ENCODE data around the gene MT1B. TPM values are rescaled to one million over a fixed set of nuclear protein-coding genes. Genes with fewer than 3 reads are reported as not detected.

MT1B gene
- total and polyA plus RNA-seq, 2 of the 13 experiments (the other 11 are each of a cell fraction or from before 2014, with no cell fraction given): 0.89 TPM; not detected in 1

DNA sequence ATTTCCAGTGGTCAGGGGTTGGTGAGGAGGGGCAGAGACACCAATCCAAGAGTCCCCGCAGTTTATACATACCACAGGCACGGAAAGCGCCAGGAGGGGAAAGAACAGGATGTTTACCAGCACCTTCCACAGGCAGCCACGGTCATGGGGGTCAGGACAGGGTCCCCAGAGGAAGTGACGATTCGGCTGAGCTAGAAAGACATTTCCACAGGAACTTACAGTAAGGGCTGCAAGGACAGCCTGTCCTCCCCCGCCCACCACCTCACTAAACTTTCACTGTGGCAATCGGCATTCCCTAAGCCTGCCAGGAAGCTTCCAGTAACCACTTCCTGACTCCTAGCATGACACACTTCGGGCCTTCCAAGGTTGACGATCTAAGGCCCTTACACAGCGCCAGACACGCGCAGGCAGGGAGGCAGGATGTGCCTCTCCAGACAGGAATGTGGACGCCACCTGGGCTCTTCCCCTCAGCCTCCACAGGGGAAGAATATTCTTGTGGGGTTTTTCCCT is 44.5 kb upstream of the MT1B start (continued):
- TF ChIP-seq, protein P1, sequence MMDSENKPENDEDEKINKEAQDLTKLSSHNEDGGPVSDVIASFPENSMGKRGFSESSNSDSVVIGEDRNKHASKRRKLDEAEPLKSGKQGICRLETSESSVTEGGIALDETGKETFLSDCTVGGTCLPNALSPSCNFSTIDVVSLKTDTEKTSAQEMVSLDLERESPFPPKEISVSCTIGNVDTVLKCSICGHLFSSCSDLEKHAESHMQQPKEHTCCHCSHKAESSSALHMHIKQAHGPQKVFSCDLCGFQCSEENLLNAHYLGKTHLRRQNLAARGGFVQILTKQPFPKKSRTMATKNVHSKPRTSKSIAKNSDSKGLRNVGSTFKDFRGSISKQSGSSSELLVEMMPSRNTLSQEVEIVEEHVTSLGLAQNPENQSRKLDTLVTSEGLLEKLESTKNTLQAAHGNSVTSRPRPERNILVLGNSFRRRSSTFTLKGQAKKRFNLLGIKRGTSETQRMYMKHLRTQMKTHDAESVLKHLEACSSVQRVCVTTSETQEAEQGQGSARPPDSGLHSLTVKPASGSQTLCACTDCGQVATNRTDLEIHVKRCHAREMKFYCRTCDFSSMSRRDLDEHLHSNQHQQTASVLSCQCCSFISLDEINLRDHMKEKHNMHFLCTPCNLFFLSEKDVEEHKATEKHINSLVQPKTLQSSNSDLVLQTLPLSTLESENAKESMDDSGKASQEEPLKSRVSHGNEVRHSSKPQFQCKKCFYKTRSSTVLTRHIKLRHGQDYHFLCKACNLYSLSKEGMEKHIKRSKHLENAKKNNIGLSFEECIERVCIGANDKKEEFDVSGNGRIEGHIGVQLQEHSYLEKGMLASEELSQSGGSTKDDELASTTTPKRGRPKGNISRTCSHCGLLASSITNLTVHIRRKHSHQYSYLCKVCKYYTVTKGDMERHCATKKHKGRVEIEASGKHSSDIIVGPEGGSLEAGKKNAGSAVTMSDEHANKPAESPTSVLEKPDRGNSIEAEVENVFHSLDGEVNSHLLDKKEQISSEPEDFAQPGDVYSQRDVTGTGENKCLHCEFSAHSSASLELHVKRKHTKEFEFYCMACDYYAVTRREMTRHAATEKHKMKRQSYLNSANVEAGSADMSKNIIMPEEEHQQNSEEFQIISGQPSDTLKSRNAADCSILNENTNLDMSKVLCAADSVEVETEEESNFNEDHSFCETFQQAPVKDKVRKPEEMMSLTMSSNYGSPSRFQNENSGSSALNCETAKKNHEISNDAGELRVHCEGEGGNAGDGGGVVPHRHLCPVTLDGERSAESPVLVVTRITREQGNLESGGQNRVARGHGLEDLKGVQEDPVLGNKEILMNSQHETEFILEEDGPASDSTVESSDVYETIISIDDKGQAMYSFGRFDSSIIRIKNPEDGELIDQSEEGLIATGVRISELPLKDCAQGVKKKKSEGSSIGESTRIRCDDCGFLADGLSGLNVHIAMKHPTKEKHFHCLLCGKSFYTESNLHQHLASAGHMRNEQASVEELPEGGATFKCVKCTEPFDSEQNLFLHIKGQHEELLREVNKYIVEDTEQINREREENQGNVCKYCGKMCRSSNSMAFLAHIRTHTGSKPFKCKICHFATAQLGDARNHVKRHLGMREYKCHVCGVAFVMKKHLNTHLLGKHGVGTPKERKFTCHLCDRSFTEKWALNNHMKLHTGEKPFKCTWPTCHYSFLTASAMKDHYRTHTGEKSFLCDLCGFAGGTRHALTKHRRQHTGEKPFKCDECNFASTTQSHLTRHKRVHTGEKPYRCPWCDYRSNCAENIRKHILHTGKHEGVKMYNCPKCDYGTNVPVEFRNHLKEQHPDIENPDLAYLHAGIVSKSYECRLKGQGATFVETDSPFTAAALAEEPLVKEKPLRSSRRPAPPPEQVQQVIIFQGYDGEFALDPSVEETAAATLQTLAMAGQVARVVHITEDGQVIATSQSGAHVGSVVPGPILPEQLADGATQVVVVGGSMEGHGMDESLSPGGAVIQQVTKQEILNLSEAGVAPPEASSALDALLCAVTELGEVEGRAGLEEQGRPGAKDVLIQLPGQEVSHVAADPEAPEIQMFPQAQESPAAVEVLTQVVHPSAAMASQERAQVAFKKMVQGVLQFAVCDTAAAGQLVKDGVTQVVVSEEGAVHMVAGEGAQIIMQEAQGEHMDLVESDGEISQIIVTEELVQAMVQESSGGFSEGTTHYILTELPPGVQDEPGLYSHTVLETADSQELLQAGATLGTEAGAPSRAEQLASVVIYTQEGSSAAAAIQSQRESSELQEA (CRISPR knock-in tag; IDR thresholded peaks at IDR 0.05; ENCODE audit: not compliant biosample characterization): peak; percentile 41
- TF ChIP-seq, protein P2, sequence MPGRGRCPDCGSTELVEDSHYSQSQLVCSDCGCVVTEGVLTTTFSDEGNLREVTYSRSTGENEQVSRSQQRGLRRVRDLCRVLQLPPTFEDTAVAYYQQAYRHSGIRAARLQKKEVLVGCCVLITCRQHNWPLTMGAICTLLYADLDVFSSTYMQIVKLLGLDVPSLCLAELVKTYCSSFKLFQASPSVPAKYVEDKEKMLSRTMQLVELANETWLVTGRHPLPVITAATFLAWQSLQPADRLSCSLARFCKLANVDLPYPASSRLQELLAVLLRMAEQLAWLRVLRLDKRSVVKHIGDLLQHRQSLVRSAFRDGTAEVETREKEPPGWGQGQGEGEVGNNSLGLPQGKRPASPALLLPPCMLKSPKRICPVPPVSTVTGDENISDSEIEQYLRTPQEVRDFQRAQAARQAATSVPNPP (CRISPR knock-in tag; IDR thresholded peaks at IDR 0.05): no peak
- TF ChIP-seq AGO1 (IDR thresholded peaks at IDR 0.05; ENCODE audit: low read depth, low read length, poor library complexity, severe bottlenecking): no peak
- TF ChIP-seq, protein P3, sequence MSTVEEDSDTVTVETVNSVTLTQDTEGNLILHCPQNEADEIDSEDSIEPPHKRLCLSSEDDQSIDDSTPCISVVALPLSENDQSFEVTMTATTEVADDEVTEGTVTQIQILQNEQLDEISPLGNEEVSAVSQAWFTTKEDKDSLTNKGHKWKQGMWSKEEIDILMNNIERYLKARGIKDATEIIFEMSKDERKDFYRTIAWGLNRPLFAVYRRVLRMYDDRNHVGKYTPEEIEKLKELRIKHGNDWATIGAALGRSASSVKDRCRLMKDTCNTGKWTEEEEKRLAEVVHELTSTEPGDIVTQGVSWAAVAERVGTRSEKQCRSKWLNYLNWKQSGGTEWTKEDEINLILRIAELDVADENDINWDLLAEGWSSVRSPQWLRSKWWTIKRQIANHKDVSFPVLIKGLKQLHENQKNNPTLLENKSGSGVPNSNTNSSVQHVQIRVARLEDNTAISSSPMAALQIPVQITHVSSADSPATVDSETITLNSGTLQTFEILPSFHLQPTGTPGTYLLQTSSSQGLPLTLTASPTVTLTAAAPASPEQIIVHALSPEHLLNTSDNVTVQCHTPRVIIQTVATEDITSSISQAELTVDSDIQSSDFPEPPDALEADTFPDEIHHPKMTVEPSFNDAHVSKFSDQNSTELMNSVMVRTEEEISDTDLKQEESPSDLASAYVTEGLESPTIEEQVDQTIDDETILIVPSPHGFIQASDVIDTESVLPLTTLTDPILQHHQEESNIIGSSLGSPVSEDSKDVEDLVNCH (CRISPR knock-in tag; IDR thresholded peaks at IDR 0.05): no peak; the same call in 1 of the 2 replicates
- TF ChIP-seq, protein P4, sequence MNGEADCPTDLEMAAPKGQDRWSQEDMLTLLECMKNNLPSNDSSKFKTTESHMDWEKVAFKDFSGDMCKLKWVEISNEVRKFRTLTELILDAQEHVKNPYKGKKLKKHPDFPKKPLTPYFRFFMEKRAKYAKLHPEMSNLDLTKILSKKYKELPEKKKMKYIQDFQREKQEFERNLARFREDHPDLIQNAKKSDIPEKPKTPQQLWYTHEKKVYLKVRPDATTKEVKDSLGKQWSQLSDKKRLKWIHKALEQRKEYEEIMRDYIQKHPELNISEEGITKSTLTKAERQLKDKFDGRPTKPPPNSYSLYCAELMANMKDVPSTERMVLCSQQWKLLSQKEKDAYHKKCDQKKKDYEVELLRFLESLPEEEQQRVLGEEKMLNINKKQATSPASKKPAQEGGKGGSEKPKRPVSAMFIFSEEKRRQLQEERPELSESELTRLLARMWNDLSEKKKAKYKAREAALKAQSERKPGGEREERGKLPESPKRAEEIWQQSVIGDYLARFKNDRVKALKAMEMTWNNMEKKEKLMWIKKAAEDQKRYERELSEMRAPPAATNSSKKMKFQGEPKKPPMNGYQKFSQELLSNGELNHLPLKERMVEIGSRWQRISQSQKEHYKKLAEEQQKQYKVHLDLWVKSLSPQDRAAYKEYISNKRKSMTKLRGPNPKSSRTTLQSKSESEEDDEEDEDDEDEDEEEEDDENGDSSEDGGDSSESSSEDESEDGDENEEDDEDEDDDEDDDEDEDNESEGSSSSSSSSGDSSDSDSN (CRISPR knock-in tag; IDR thresholded peaks at IDR 0.05): peak; percentile 56; the same call in 1 of the 2 replicates
- 0 out of 2 replicates have a peak, but pooled peaks have one; percentile 47 for TF ChIP-seq ZBTB20 (CRISPR knock-in tag; IDR thresholded peaks at IDR 0.05; ENCODE audit: borderline replicate concordance, low read depth)
- TF ChIP-seq, protein P5, sequence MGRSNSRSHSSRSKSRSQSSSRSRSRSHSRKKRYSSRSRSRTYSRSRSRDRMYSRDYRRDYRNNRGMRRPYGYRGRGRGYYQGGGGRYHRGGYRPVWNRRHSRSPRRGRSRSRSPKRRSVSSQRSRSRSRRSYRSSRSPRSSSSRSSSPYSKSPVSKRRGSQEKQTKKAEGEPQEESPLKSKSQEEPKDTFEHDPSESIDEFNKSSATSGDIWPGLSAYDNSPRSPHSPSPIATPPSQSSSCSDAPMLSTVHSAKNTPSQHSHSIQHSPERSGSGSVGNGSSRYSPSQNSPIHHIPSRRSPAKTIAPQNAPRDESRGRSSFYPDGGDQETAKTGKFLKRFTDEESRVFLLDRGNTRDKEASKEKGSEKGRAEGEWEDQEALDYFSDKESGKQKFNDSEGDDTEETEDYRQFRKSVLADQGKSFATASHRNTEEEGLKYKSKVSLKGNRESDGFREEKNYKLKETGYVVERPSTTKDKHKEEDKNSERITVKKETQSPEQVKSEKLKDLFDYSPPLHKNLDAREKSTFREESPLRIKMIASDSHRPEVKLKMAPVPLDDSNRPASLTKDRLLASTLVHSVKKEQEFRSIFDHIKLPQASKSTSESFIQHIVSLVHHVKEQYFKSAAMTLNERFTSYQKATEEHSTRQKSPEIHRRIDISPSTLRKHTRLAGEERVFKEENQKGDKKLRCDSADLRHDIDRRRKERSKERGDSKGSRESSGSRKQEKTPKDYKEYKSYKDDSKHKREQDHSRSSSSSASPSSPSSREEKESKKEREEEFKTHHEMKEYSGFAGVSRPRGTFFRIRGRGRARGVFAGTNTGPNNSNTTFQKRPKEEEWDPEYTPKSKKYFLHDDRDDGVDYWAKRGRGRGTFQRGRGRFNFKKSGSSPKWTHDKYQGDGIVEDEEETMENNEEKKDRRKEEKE (IDR thresholded peaks at IDR 0.05): no peak
- TF ChIP-seq LCORL (IDR thresholded peaks at IDR 0.05): no peak
- peak; percentile 66 for TF ChIP-seq LCORL (CRISPR knock-in tag; IDR thresholded peaks at IDR 0.05)
- peak; percentile 84; the same call in 1 of the 2 replicates for TF ChIP-seq ZBTB42 (CRISPR knock-in tag; IDR thresholded peaks at IDR 0.05)
- no peak for TF ChIP-seq SCMH1 (CRISPR knock-in tag; IDR thresholded peaks at IDR 0.05; ENCODE audit: borderline replicate concordance)
